ENCODE measurements around the gene HEPN1. TPM values are rescaled to one million over a fixed set of nuclear protein-coding genes. Genes with fewer than 3 reads are reported as not detected.

Gene HEPN1
- total RNA-seq, 4 donors from 2014 or later = not detected

DNA sequence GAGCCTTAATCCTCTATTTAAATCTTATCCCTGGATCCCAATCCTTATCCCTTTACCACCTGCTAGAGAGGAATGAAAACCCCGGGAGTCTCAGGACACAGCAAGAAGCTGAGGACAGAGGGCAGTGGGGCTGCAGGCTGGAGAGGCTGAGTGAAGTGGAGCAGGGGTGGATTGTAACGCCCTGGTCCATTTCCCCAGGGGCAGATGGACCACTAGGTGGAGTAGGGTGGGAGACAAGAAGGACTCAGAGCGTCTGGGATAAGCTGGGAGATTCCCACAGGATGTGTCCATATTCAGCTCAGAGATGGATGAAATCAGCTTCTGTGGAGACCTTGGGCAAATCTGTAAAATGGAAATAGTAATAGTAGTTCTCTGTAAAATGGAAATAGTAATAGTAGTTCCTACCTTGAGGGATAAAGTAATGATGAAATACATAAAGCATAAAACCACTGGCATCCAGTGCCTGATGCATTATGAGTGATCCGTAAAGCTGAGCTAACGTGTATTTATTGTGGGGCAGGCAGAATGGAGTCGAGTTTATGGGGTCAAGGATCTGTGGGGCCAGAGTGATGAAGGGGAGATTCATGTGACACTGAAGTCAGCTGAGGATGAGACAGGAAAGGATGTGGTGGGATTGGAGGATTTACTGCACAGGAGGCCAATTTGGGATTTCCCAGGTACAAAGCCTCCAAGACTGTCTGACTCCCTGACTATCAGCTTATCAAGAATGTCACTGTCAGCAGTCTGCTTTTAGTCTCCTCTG, 19.5 kb upstream of the HEPN1 start:
- TF ChIP-seq, protein P1, sequence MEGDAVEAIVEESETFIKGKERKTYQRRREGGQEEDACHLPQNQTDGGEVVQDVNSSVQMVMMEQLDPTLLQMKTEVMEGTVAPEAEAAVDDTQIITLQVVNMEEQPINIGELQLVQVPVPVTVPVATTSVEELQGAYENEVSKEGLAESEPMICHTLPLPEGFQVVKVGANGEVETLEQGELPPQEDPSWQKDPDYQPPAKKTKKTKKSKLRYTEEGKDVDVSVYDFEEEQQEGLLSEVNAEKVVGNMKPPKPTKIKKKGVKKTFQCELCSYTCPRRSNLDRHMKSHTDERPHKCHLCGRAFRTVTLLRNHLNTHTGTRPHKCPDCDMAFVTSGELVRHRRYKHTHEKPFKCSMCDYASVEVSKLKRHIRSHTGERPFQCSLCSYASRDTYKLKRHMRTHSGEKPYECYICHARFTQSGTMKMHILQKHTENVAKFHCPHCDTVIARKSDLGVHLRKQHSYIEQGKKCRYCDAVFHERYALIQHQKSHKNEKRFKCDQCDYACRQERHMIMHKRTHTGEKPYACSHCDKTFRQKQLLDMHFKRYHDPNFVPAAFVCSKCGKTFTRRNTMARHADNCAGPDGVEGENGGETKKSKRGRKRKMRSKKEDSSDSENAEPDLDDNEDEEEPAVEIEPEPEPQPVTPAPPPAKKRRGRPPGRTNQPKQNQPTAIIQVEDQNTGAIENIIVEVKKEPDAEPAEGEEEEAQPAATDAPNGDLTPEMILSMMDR (IDR thresholded peaks at IDR 0.05; ENCODE audit: low read depth) = no peak

DNA sequence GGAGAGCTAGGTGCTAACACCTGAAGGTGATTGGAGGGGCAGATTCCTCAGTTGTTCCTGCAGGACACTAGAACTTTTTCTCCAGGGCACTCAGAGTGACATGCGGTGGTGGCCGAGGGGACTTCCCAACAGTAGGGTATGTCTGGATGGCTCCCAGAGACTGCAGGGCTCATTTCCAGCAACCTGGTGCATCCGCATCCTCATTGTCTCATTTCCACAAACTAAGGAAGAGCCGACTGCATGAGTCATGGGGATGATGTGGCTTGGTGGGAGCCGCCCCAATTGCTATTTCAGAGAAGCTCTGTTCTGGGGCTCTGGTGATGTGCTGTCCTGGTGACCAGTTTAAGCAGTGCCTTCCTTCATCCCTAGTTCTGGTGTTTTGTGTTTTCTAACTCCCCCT, 18.6 kb upstream of the HEPN1 start:
- TF ChIP-seq, protein P1 (IDR thresholded peaks at IDR 0.05; ENCODE audit: low read depth) = no peak

DNA sequence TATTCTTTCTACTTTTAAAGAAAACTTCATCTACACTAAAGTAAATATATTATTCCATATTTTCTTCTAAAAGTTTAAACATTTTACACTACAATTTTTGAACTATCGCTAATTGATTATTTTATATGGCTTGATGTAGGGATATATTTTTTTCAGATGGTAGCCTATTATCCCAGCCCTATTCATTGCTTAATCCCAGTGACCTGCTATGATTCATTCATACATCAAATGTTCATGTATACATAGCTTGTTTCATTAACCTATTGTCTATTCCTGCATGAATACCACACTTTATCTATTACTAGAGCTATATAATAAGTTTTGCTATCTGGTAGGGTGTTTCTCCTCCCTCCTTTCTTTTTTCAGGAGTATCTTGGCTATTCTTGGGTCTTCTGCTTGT, 16.4 kb upstream of the HEPN1 start:
- TF ChIP-seq, protein P1 (IDR thresholded peaks at IDR 0.05; ENCODE audit: low read depth) = no peak

DNA sequence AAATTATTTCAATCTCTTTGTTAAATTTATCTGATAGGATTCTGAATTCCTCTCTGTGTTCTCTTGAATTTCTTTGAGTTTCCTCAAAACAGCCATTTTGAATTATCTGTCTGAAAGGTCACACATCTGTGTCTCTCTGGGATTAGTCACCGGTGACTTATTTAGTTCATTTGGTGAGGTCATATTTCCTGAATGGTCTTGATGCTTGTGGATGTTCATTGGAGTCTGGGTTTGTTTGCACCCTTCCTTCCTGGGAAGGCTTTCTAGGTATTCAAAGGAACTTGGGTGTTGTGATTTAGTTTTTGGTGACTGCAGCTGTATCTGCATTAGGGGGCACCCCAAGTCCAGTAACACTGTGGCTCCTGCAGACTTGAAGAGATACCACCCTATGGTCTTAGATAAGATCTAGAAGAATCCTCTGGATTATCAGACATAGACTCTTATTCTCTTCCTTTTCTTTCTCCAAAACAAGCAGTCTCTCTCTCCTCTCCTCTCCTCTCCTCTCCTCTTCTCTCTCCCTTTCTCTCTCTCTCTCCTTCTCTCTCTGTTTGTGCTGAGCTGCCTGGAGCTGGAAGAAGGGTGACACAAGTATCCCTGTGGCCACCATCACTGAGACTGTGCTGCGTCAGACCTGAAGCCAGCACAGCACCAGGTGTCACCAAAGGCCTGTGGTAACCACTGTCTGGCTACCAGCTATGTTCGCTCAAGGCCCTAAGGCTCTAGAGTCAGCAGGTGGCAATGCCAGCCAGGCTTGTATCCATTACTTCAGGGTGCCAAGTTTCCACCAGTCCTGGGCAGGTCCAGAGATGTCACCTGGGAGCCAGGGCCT, 3.3 kb upstream of the HEPN1 start:
- TF ChIP-seq, protein P1 (IDR thresholded peaks at IDR 0.05; ENCODE audit: low read depth) = no peak

DNA sequence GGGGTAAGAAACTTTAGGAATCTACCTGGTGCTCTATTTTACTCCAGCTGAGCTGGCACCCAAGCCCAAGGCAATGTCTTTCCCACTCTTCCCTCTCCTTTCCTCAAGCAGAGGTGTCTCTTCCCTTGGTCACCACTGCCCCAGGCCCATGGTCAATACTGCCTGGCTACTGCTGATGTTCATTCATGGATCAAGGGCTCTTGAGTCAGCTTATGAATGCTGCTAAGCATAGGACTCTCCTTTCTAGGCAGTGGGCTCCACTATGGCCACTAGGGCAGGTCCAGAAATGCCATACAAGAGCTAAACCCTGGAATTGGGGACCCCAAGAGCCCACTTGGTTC, 2.7 kb upstream of the HEPN1 start:
- TF ChIP-seq, protein P1 (IDR thresholded peaks at IDR 0.05; ENCODE audit: low read depth) = no peak

DNA sequence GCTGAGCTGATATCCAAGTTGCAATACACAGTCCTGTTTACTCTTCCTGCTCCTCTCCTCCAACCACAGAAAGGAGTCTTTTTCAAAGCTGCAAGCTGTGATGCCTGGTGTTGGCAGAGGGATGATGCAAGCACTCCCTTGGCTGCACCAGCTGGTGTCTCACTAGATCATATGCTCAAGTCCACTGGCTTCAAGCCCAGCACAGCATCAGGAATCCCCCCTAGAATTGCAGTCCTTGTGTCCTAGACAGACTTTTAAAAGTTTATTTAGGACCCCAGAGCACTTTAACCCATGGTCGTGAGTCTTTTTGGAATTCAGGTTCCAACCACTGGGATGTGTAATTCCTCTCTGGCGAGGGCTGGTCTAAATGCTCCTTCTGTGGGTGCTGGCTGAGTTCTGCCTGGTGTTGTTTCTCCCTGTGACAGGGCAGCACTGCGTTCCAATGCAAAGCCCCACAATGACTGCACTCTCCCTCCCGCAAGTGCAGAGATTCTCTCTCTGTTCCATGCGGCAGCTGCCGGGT, 1.9 kb upstream of the HEPN1 start:
- TF ChIP-seq, protein P1 (IDR thresholded peaks at IDR 0.05; ENCODE audit: low read depth) = no peak

- TF ChIP-seq, protein P1 (IDR thresholded peaks at IDR 0.05; ENCODE audit: low read depth) = no peak
Measured at GRCh38 chr11:124919898-124920297, 848 bp downstream of the HEPN1 start.
